ENCODE results near the gene YBX3. TPM values are rescaled to one million over a fixed set of nuclear protein-coding genes. Genes with fewer than 3 reads are reported as not detected.

The YBX3 gene
- total RNA-seq, 1 donor from 2014 or later = 356 TPM

- TF ChIP-seq POLR2A (IDR thresholded peaks at IDR 0.05) (no peak), POLR2AphosphoS5 (IDR thresholded peaks at IDR 0.05; ENCODE audit: insufficient read depth in 1 of 2, low read depth in 1 of 2) (no peak), CTCF (IDR thresholded peaks at IDR 0.05) (no peak)
- no peak for DNase-seq (ENCODE audit: extremely low spot score in 2 of 2)
- H3K9me3 ChIP-seq = no peaks in the 10 kb centered on the region
- H3K4me1 ChIP-seq = no peaks in the 10 kb centered on the region
- H3K36me3 ChIP-seq = no peaks in the 10 kb centered on the region
- H3K27ac ChIP-seq = no peak overlapping the region
- intact Hi-C loops (cut with DNase I) = no loop called here
- H3K27me3 ChIP-seq = no peaks in the 10 kb centered on the region
- H3K4me3 ChIP-seq = no peak overlapping the region
These were observed 13.3 kb upstream of the YBX3 start for GRCh38 chr12:10736463-10736862.

- no peak for TF ChIP-seq CTCF (IDR thresholded peaks at IDR 0.05)
- TF ChIP-seq POLR2AphosphoS5 (IDR thresholded peaks at IDR 0.05; ENCODE audit: insufficient read depth in 1 of 2, low read depth in 1 of 2) = no peak
- no peak for TF ChIP-seq POLR2A (IDR thresholded peaks at IDR 0.05)
- no peaks in the 10 kb centered on the region for H3K4me1 ChIP-seq
- no peaks in the 10 kb centered on the region for H3K9me3 ChIP-seq
- H3K36me3 ChIP-seq = no peaks in the 10 kb centered on the region
- intact Hi-C loops (cut with DNase I) = no loop called here
- H3K4me3 ChIP-seq = no peak overlapping the region
- no peak overlapping the region for H3K27ac ChIP-seq
- no peaks in the 10 kb centered on the region for H3K27me3 ChIP-seq
- DNase-seq (ENCODE audit: extremely low spot score in 2 of 2) = no peak
These were observed 12.3 kb upstream of the YBX3 start for GRCh38 chr12:10735428-10735827.

- H3K4me3 ChIP-seq = no peak overlapping the region
- no peaks in the 10 kb centered on the region for H3K4me1 ChIP-seq
- no peaks in the 10 kb centered on the region for H3K27me3 ChIP-seq
- no peaks in the 10 kb centered on the region for H3K9me3 ChIP-seq
- intact Hi-C loops (cut with DNase I) = no loop called here
- TF ChIP-seq CTCF (IDR thresholded peaks at IDR 0.05) = no peak
- TF ChIP-seq POLR2A (IDR thresholded peaks at IDR 0.05) = no peak
- no peak for TF ChIP-seq POLR2AphosphoS5 (IDR thresholded peaks at IDR 0.05; ENCODE audit: insufficient read depth in 1 of 2, low read depth in 1 of 2)
- DNase-seq (ENCODE audit: extremely low spot score in 2 of 2) = no peak
- no peak overlapping the region for H3K27ac ChIP-seq
- no peaks in the 10 kb centered on the region for H3K36me3 ChIP-seq
These were observed 9.4 kb upstream of the YBX3 start for GRCh38 chr12:10732549-10732948.

- Histone ChIP-seq H3K9me3 (no peaks in the 10 kb centered on the region), H3K36me3 (no peaks in the 10 kb centered on the region), H3K27ac (no peak overlapping the region), H3K4me3 (no peak overlapping the region), H3K4me1 (no peaks in the 10 kb centered on the region), H3K27me3 (no peaks in the 10 kb centered on the region)
- no peak for TF ChIP-seq POLR2A (IDR thresholded peaks at IDR 0.05)
- no peak for TF ChIP-seq POLR2AphosphoS5 (IDR thresholded peaks at IDR 0.05; ENCODE audit: insufficient read depth in 1 of 2, low read depth in 1 of 2)
- no peak for TF ChIP-seq CTCF (IDR thresholded peaks at IDR 0.05)
- no peak for DNase-seq (ENCODE audit: extremely low spot score in 2 of 2)
- intact Hi-C loops (cut with DNase I) = no loop called here
These were observed 8.9 kb upstream of the YBX3 start for GRCh38 chr12:10732066-10732465.

GRCh38 chr12:10730559-10730958 is 7.4 kb upstream of the YBX3 start:
- Histone ChIP-seq H3K4me1 (no peaks in the 10 kb centered on the region), H3K27ac (no peak overlapping the region)
- intact Hi-C loops (cut with DNase I) = no loop called here

More at GRCh38 chr12:10730559-10730958, 7.4 kb upstream of the YBX3 start:
- Histone ChIP-seq H3K36me3 (no peaks in the 10 kb centered on the region), H3K9me3 (no peaks in the 10 kb centered on the region), H3K27me3 (no peaks in the 10 kb centered on the region), H3K4me3 (no peak overlapping the region)
- TF ChIP-seq CTCF (IDR thresholded peaks at IDR 0.05) (no peak), POLR2A (IDR thresholded peaks at IDR 0.05) (no peak), POLR2AphosphoS5 (IDR thresholded peaks at IDR 0.05; ENCODE audit: insufficient read depth in 1 of 2, low read depth in 1 of 2) (no peak)
- no peak for DNase-seq (ENCODE audit: extremely low spot score in 2 of 2)

All from vagina (tissue), 2 donors.